NCI-H2171 (cell line): ENCODE measurements around the gene NTMT1.

Source experiments
- DNase-seq: peaks from one replicate; lab custom pipeline; 2025; lab: John Stamatoyannopoulos, UW

NTMT1 gene

DNA sequence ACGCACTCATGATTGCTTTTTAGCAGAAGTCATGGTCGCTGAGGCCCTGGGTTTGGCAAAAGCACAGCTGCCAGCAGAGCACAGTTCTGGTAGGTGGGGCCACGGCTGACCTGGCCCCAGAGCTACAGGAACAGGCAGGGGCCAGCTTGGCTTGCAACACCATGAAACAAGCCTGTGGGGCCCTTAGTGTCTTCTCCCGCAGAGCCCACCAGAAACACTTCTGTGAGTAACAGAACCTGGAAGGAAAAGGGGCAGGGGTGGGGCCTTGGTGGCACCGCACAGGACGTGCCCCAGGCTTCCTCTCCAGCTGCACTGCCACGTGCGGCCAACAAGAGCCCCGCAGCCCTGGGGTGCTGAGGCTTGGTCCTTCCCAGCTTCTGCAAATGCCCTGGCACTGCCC is 11.1 kb downstream of the NTMT1 start:
- DNase-seq: no peak

DNA sequence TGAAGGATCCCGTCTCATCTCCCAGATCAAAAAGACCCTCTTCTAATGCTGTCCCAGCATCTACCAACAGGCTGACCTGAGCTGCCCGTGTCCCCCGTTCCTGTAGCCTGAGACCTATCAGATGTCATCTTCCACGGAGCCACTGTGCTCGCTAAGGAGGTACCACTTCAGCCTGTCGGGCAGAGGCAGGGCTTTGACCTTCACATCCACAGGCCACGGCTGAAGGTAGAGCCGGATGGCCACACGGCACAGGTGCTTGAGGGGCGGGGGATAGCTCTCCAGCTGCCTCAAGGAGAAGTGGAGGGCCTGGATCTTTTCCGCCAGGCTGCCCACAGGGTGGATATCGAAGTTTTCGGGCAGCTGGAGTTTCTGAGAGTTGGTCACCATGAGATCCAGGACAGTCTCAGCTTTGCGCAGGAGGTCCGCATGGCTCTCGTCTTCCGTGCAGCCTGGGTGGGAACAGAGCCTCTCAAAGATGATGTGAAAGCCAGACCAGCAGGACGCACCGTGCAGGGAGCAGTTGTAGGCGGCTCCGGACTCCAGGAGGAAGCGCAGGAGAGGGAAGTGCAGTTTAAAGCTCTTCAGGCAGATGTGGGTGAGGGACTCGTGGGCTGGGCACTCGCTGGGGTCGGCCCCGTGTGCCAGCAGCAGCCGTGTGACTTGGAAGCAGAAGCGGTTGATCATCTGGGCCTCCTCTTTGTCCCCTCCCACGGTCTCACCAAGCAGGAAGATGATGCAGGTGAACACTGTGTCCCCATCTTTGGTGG is 11.9 kb downstream of the NTMT1 start:
- no peak for DNase-seq

- no peak for DNase-seq
Measured at GRCh38 chr9:129639034-129639630, 13.2 kb downstream of the NTMT1 start.

DNA sequence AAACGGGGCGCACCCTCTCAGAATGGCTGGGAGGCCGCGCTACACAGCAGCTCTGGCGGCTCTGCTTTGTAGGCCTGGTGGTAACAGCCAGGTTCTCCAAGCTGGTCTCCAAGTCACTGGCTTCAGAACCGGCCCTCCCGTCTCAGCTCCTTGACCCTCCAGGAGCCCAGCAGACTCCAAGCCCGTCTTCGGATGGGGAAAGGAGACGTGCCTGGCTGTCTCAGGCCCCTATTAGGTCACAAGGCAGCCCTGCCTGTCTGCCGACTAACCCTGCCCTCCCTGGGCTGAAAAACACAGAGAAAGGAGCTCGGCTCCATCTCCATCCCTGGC is 13.8 kb downstream of the NTMT1 start:
- no peak for DNase-seq

DNA sequence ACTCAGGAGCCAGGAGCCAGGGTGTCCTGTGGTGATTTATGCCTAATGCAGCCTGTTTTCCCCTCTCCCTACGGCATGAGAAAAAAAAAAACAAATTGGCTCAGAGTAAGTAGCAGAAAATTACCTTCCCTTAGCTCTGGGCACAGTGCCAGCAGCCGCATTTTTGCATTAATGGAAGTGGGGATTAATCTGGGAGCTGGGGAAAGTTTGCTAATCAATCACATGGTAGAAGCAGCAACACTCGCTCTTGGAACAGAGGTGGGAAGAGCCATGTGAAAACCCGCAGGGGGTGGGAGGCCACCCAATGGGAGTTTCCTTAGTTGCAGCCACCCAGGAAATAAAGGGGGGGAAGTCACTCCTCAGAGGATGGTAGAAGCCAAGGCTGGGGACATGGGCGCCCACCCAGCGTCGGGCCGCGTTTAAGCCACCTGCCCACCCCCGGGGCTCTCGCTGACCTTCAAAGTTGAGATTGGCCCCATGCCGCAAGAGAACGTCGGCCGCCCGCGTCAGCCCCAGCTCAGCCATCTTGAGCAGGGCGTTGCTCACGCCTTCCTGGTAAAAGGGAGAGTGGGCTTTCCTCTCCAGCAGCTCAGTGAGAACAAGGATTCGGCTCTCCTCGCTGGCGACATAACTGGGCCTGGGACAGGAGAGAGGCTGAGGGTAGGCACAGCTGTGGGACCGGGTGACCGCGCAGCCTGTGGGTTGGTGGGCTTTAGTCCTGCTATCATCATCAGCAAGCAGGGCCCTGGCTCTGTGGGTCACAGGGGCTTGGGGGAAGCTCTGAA is 14.3 kb downstream of the NTMT1 start:
- DNase-seq: peak; percentile 69

GRCh38 chr9:129640871-129641749 is 15.1 kb downstream of the NTMT1 start:
- no peak for DNase-seq

DNA sequence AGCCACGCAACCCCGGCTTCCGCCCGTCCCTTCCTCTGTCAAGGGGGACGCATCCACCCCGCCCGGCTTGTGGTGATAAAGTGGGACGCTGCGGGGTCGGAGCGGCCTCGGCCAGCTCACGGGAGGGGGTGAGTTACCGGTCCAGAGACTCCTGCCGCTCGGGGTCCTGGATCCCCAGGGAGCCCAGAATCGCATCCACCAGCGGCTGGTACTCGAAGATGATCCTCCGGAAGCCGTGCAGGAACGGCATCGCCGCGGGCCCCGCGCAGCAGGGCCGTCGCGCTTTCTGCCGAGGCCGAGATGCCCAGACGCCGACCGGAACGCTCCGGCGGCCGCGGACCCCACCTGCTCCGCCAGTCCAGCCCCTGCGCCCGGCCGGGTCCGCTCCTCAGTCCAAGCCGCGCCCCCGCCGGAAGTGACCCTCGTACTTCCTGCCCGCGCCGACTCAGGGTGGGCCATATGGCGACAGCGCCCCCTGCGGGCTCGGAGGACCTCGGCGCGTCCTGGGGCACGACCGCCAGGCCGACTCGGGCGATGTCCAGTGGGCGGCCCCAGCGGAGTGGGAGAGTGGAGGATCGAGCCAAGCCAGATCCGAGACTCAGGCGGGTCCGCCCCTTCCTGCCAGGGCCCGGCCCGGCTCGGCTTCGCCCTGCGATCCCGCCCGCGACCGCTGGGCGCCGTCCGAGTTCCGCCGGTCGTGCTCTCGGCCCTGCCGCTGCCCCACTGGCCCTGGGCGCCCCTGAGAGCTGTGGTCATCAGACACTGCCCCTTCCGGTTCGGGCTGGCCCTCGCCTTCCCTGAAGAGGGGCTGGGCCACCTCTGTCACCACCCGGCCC is 16.0 kb downstream of the NTMT1 start, which contains the start of gene ASB6:
Gene ASB6, minus strand, starts transcription at position 402 of the 836 bp plus-strand sequence. Its CDS starts 152 bp downstream, at position 250.
- peak; percentile 87 for DNase-seq

DNA sequence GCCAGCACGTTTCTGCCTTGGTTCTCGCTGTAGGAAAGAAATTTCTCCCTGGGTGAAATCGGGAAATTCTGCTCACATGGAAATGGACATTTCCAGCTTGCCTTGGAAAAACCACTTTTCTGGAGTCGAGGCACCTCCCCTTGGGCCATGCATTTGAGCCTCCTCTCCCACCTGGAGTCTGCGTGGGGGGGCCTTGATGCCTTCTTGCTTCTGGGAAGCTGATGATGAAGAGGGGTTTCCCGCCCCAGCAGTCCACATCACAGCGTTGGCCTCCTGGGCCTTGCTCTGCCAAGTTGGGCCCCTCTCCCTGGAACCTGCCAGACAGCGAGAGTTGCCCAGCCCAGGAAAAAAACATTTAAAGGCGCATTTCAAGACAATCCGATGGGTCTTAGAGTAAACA is 17.7 kb downstream of the NTMT1 start:
- no peak for DNase-seq

DNA sequence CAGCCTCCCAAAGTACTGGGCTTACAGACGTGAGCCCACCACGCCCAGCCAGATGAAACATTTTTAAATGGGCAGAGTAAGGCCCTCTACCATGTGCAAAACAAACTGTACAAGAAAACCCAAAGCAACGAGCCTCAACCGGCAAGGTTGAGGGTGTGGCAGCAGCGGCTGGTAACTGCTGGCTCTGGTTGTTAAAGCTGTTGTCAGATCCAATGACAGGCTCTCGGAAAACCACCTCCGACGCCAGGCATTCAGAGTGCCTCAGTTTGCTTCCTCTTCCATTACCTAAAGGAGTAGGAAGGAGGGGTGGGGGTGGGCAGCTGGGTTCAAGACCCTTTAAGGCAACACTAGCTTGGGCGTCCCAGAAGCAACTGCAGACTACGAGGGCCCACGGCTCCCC is 18.4 kb downstream of the NTMT1 start:
- DNase-seq: no peak

- no peak for DNase-seq
Measured at GRCh38 chr9:129644902-129645301, 18.9 kb downstream of the NTMT1 start.

DNA sequence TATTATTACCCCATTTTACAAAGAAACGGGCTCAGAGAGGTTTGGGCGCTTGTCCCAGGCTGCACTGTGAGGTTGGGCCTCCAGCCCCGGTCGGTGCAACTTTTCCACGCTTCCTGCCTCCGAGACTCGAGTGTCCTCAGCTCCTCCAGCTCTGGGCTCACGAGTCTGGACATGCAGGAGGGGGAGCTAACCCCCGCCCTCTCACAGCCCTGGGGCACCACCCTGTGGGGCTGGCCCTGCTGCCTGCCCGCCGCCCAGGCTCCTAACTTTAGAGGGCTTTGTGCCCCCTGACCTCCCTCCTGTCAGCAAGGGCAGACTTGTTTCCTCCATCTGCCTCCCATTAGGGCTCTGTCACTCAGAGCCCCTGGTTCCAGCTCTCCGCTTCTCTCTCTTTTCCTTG is 20.3 kb downstream of the NTMT1 start:
- DNase-seq: no peak

- no peak for DNase-seq
Measured at GRCh38 chr9:129646654-129647053, 20.7 kb downstream of the NTMT1 start.

DNA sequence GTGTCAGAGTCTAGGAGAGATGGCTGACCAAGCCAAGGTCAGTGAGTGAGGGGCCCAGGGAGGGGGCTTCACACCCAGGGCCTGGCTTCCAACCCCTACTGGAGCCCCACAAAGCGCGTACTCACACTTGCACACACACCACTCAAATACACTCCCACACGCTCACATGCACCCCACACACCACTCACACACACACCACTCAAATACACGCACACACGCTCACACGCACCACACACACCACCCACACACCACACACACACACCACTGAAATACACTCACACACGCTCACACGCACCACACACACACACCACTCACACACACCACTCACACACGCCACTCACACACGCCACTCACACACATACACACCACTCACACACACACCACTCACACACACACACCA is 21.7 kb downstream of the NTMT1 start:
- DNase-seq: no peak

DNA sequence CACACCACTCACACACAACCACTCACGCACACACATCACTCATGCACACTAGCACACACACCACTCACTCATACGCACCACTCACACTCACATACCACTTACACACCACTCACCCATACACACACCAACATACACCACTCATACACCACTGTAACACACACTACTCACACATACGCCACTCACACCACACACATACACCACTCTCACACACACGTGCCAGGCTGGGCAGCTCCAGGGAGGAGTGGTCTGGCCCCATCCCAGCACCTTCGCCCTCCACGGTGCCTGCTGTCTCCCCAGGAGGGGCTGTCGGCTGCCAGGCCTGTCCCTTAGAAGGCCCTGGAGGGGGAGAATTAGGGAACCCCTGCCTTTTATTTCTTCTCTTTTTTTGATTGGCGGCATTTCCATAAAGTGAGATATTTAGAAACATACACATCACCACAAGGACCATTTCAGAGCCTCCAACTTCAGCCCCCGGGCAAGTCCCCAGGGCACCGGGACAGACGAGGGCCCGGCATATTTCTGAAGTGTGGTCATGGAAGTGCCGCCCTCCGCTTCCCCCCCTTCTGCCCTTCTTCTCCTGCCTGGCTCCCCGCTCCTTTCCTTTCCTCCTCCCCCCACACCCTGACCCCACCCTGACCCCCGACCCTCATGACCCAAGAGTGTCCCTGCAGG is 22.3 kb downstream of the NTMT1 start:
- no peak for DNase-seq

DNA sequence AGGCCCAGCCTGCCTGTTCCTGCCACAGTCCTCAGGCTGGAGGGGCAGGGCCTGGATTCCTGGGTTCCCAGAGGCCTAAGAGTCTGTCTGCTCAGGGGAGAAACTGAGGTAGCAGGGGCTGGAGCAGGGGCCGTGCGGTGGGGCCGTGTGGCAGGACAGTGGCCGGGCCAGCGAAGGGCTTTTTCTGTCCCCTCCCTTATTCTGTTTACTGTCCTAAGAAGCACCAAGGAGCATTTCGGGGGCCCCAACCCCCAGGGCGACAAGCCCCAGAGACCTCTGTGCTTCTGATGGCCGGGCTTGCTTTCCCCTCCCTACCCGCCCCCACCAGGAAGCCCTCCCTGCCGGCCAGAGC is 22.8 kb downstream of the NTMT1 start:
- no peak for DNase-seq

- no peak for DNase-seq
Measured at GRCh38 chr9:129649726-129650679, 24.0 kb downstream of the NTMT1 start.

GRCh38 chr9:129650680-129651235 is 24.8 kb downstream of the NTMT1 start:
- no peak for DNase-seq

DNA sequence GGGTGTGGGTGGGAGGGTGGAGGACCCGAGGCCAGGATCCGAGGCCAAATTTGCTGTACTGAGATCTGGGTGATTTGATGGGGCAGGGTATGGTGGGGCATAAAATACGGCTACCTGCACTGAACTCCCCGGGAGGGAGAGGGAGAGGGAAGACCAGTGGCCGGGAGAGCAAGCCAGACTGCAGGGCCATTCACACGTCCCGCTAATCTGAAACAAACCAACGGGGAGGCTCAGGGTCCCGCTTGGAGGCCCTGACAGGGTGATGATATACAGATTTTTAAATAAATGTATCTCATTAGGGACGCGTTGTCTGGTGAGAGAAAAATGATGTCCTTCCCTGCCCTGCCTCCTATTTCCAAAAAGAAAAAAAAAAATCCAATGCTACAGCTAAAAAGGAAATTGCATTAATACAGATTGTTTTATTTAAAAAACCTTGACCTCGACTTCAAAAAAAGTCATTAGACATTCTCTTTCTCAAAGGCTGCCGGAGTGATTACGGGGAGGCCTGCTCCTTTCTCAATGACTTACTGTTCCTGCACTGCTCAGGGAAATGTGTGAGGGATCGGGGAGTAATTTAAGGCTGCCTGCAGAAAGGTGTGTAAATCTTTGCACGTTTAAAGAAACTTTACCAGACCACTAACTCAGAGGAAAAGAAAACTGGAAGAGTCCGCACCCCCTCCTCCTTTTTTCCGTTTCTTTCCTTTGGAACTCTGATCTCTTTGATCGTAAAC is 28.0 kb downstream of the NTMT1 start:
- DNase-seq: no peak
